Erythroblast (primary cell): ENCODE results near the gene CHST15.

Experiments used
- GATA1 ChIP-seq: IDR thresholded peaks from 2 replicates; pipeline ENCODE4 v1.6.1; 2011; ENCODE audit warnings: low read depth, mild to moderate bottlenecking, control low read depth, low read length, moderate library complexity
- POLR2A ChIP-seq: IDR thresholded peaks from 2 replicates; pipeline ENCODE4 v1.6.1; 2011; ENCODE audit warnings: mild to moderate bottlenecking, low read length

GRCh38 chr10:124101351-124101750 lies 8.0 kb upstream of the CHST15 start:
- no peak for TF ChIP-seq POLR2A
- TF ChIP-seq GATA1 = no peak
